A172 (cell line): ENCODE data around the gene LPAR5. TPM values are rescaled to one million over a fixed set of nuclear protein-coding genes. Genes with fewer than 3 reads are reported as not detected.

Experiments used
- total RNA-seq: library from RNA; depleted of rRNA; stranded (reverse); fragments of >200 nt; shearing (Covaris generic); gene quantifications from 2 replicates; pipeline ENCODE4 v1.2.3, GENCODE V29; 2014; rRNA removed

Gene LPAR5
- total RNA-seq, 1 experiment from 2014 or later, result 2.5 TPM

Other genes with a start within 250 kb of the LPAR5 start
- not detected in 2 replicates for gene CD27, start 191.0 kb downstream of the LPAR5 start, total RNA-seq
- gene TAPBPL, start 183.9 kb downstream of the LPAR5 start, total RNA-seq, result 2.6 and 3.4 TPM in 2 replicates
- gene VAMP1, start 165.3 kb downstream of the LPAR5 start, total RNA-seq, result 0.33 and 3.2 TPM in 2 replicates
- 116 and 166 TPM in 2 replicates for gene MRPL51, start 142.7 kb downstream of the LPAR5 start, total RNA-seq
- 46.2 and 60.2 TPM in 2 replicates for gene NCAPD2, start 141.9 kb downstream of the LPAR5 start, total RNA-seq
- gene GAPDH, start 101.4 kb downstream of the LPAR5 start, total RNA-seq, result 3,748 and 4,015 TPM in 2 replicates
- gene IFFO1, start 79.9 kb downstream of the LPAR5 start, total RNA-seq, result 2.1 TPM in 2 replicates
- gene NOP2, start 67.7 kb downstream of the LPAR5 start, total RNA-seq, result 53.9 and 59.8 TPM in 2 replicates
- gene CHD4, start 28.6 kb downstream of the LPAR5 start, total RNA-seq, result 164 and 201 TPM in 2 replicates
- gene ACRBP, start 11.5 kb upstream of the LPAR5 start, total RNA-seq, result 0.65 TPM in 1 of 2 replicates, not detected in the other
- 23.7 and 27.4 TPM in 2 replicates for gene ING4, start 27.2 kb upstream of the LPAR5 start, total RNA-seq
- gene ZNF384, start 53.4 kb upstream of the LPAR5 start, total RNA-seq, result 6.4 and 9.2 TPM in 2 replicates
- gene PIANP, start 64.9 kb upstream of the LPAR5 start, total RNA-seq, result 0.24 and 2.3 TPM in 2 replicates
- 40.7 and 45.7 TPM in 2 replicates for gene COPS7A, start 88.1 kb upstream of the LPAR5 start, total RNA-seq
- 168 and 187 TPM in 2 replicates for gene MLF2, start 117.2 kb upstream of the LPAR5 start, total RNA-seq
- 86.8 and 166 TPM in 2 replicates for gene PTMS, start 130.4 kb upstream of the LPAR5 start, total RNA-seq
- gene LAG3, start 136.6 kb upstream of the LPAR5 start, total RNA-seq, result not detected in 2 replicates
- not detected in 2 replicates for gene CD4, start 153.6 kb upstream of the LPAR5 start, total RNA-seq
- gene GPR162, start 185.9 kb upstream of the LPAR5 start, total RNA-seq, result 5.3 and 12.3 TPM in 2 replicates
- gene P3H3, start 192.4 kb upstream of the LPAR5 start, total RNA-seq, result 6.9 and 7.4 TPM in 2 replicates
- 0.19 and 5.1 TPM in 2 replicates for gene GNB3, start 205.0 kb upstream of the LPAR5 start, total RNA-seq
- gene CDCA3, start 215.3 kb upstream of the LPAR5 start, total RNA-seq, result 30.8 and 52.8 TPM in 2 replicates
- 87.3 and 104 TPM in 2 replicates for gene USP5, start 216.2 kb upstream of the LPAR5 start, total RNA-seq
- gene TPI1, start 231.6 kb upstream of the LPAR5 start, total RNA-seq, result 675 and 790 TPM in 2 replicates
- gene SPSB2, start 237.3 kb upstream of the LPAR5 start, total RNA-seq, result 7.9 and 10.2 TPM in 2 replicates